GM23248 (cell line): Measurements from ENCODE around the gene DCLRE1B. TPM values are rescaled to one million over a fixed set of nuclear protein-coding genes. Genes with fewer than 3 reads are reported as not detected.

Experiments
- DNase-seq: peaks from one replicate; pipeline ENCODE4 v3.0.0-alpha.2; 2015
- H2AFZ ChIP-seq: fragments of 200-600 bp; sonication (generic); 2 replicates; pipeline ENCODE4 v1.6.1; 2016; ENCODE audit warnings: antibody characterized with exemption
- H3F3A ChIP-seq: fragments of 200-600 bp; sonication (generic); 2 replicates; pipeline ENCODE4 v1.6.1; 2016; ENCODE audit warnings: mild to moderate bottlenecking, antibody characterized with exemption, mixed run types; ENCODE audit not compliant: insufficient read depth
- H3K27ac ChIP-seq: fragments of 200-600 bp; sonication (generic); 2 replicates; pipeline ENCODE4 v1.5.1; 2016; ENCODE audit warnings: mild to moderate bottlenecking
- H3K27me3 ChIP-seq: fragments of 200-600 bp; sonication (generic); replicated peaks from 2 replicates; pipeline ENCODE4 v1.6.1; 2016; ENCODE audit warnings: mild to moderate bottlenecking; ENCODE audit not compliant: insufficient read depth
- H3K36me3 ChIP-seq: fragments of 200-600 bp; sonication (generic); 2 replicates; pipeline ENCODE4 v1.6.1; 2016; ENCODE audit warnings: low read depth, mild to moderate bottlenecking
- H3K4me1 ChIP-seq: fragments of 200-600 bp; sonication (generic); 2 replicates; pipeline ENCODE4 v1.6.1; 2016; ENCODE audit warnings: mild to moderate bottlenecking; ENCODE audit not compliant: insufficient read depth
- H3K4me2 ChIP-seq: fragments of 200-600 bp; sonication (generic); one replicate; pipeline ENCODE4 v1.6.1; 2016; ENCODE audit warnings: mild to moderate bottlenecking; ENCODE audit not compliant: unreplicated experiment
- H3K4me3 ChIP-seq: fragments of 200-600 bp; sonication (generic); 2 replicates; pipeline ENCODE4 v1.5.1; 2016; ENCODE audit warnings: mild to moderate bottlenecking
- H3K79me2 ChIP-seq: fragments of 200-600 bp; sonication (generic); 2 replicates; pipeline ENCODE4 v1.6.1; 2016; ENCODE audit warnings: mild to moderate bottlenecking; ENCODE audit not compliant: insufficient read depth
- H3K9ac ChIP-seq: fragments of 200-600 bp; sonication (generic); 2 replicates; pipeline ENCODE4 v1.6.1; 2016; ENCODE audit warnings: mild to moderate bottlenecking
- H3K9me2 ChIP-seq: fragments of 200-600 bp; sonication (generic); 2 replicates; pipeline ENCODE4 v1.6.1; 2016; ENCODE audit warnings: mixed run types, mild to moderate bottlenecking, moderate library complexity; ENCODE audit not compliant: insufficient read depth
- H3K9me3 ChIP-seq: fragments of 200-600 bp; sonication (generic); one replicate; pipeline ENCODE4 v1.6.1; 2017; ENCODE audit warnings: low read depth
- H4K20me1 ChIP-seq: fragments of 200-600 bp; sonication (generic); 2 replicates; pipeline ENCODE4 v1.6.0; 2016; ENCODE audit not compliant: insufficient read depth
- EZH2 ChIP-seq: fragments of 200-600 bp; sonication (generic); IDR thresholded peaks from 2 replicates; pipeline ENCODE4 v1.6.1; 2018; ENCODE audit warnings: antibody characterized with exemption, mild to moderate bottlenecking; ENCODE audit not compliant: insufficient read depth, poor library complexity, severe bottlenecking
- EZH2phosphoT487 ChIP-seq: fragments of 200-600 bp; sonication (generic); IDR thresholded peaks from 2 replicates; pipeline ENCODE4 v1.6.1; 2018; ENCODE audit warnings: antibody characterized with exemption, moderate library complexity, mild to moderate bottlenecking, low read depth; ENCODE audit not compliant: insufficient read depth
- WGBS, 2 experiments: methylation state at CpG; one replicate each; pipeline ENCODE4 v1.1.6; 2015 to 2017; ENCODE audit warnings: low lambda C conversion rate in 2 of 2, low coverage in 1 of 2; ENCODE audit errors: missing lambda C conversion rate in 2 of 2; 5-methylcytosine and 5-hydroxymethylcytosine counted together
- in situ Hi-C: fragments of 300-500 bp; cut with MboI; formaldehyde crosslinking; loops from 2 replicates; pipeline ENCODE4 v1.15.0; 2020
- polyA plus RNA-seq: library from polyadenylated mRNA; unstranded; fragments of >200 nt; fragmentation: Nextera tagmentation; extraction: Ambion mirVana; gene quantifications from 2 replicates; pipeline ENCODE4 v1.2.1, GENCODE V29; 2016
- total RNA-seq: library from RNA; depleted of rRNA; stranded (reverse); fragments of >200 nt; shearing (Covaris generic); gene quantifications from 2 replicates; pipeline ENCODE4 v1.2.3, GENCODE V29; 2014

DCLRE1B gene
- total and polyA plus RNA-seq, 2 experiments from 2014 or later, result 6.5 to 6.9 TPM

DNA sequence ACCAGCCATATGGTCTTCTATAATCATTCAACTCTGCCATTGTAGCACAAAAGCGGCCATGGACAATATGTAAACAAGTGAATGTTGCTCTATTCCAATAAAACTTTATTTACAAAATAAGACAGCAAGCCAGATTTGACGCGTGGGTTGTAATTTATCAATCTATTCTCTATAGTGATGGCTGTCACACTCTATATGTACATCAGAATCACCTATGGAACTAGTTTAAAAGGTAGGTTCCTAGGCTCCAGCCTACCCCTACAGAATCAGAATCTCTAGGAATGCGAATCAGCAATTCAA is 25.4 kb upstream of the DCLRE1B start:
- H3K79me2 ChIP-seq, result no peaks in the 10 kb centered on the region
- in situ Hi-C loops, result no loop called here
- no peaks in the 10 kb centered on the region for H4K20me1 ChIP-seq
- TF ChIP-seq EZH2, result no peak
- no peak for TF ChIP-seq EZH2phosphoT487
- no peak overlapping the region for H3K4me2 ChIP-seq
- no peaks in the 10 kb centered on the region for H3K27me3 ChIP-seq
- no peaks in the 10 kb centered on the region for H3F3A ChIP-seq
- no peak overlapping the region for H3K4me3 ChIP-seq
- 95 to 97% methylated on average over 4 of the region's 4 CpGs for WGBS, 2 experiments
- no peak overlapping the region for H2AFZ ChIP-seq
- H3K9me3 ChIP-seq, result no peaks in the 10 kb centered on the region
- no peak overlapping the region for H3K9ac ChIP-seq
- no peak overlapping the region for H3K27ac ChIP-seq
- H3K4me1 ChIP-seq, result no peaks in the 10 kb centered on the region
- DNase-seq, result no peak
- H3K9me2 ChIP-seq, result no peaks in the 10 kb centered on the region
- H3K36me3 ChIP-seq, result no peaks in the 10 kb centered on the region

DNA sequence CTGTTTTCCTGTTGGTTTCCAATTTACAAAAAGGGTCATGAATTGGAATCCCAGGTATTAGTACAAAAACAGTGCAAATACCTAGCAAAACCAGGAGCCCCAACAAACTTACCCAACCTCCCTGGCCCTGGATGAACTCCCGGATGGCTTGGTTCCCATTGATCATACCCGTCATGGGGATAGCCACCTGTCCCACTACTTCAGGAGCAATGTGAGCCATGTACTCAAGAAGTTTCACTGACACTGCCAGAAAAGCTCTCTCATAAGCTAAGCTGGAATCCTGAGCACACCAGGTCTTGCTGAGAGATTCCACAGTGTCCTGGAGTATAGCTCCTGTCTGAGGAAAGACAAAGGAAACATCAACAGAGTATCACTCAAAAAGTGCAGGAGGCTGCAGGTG is 23.5 kb upstream of the DCLRE1B start:
- Histone ChIP-seq H3K4me1 (no peaks in the 10 kb centered on the region), H3K79me2 (no peaks in the 10 kb centered on the region), H2AFZ (peak overlapping the region; percentile 34; the same call in 1 of the 2 replicates), H3K27ac (no peak overlapping the region), H3K9me3 (no peaks in the 10 kb centered on the region), H3K27me3 (no peaks in the 10 kb centered on the region), H3K9me2 (no peaks in the 10 kb centered on the region), H3K36me3 (no peaks in the 10 kb centered on the region), H3K4me3 (no peak overlapping the region), H4K20me1 (no peaks in the 10 kb centered on the region), H3K4me2 (no peak overlapping the region), H3F3A (no peaks in the 10 kb centered on the region), H3K9ac (no peak overlapping the region)
- TF ChIP-seq EZH2, result no peak
- no peak for TF ChIP-seq EZH2phosphoT487
- no peak for DNase-seq
- in situ Hi-C loops, result no loop called here
- WGBS, 2 experiments, result 94 to 95% methylated on average over 2 of the region's 2 CpGs

DNA sequence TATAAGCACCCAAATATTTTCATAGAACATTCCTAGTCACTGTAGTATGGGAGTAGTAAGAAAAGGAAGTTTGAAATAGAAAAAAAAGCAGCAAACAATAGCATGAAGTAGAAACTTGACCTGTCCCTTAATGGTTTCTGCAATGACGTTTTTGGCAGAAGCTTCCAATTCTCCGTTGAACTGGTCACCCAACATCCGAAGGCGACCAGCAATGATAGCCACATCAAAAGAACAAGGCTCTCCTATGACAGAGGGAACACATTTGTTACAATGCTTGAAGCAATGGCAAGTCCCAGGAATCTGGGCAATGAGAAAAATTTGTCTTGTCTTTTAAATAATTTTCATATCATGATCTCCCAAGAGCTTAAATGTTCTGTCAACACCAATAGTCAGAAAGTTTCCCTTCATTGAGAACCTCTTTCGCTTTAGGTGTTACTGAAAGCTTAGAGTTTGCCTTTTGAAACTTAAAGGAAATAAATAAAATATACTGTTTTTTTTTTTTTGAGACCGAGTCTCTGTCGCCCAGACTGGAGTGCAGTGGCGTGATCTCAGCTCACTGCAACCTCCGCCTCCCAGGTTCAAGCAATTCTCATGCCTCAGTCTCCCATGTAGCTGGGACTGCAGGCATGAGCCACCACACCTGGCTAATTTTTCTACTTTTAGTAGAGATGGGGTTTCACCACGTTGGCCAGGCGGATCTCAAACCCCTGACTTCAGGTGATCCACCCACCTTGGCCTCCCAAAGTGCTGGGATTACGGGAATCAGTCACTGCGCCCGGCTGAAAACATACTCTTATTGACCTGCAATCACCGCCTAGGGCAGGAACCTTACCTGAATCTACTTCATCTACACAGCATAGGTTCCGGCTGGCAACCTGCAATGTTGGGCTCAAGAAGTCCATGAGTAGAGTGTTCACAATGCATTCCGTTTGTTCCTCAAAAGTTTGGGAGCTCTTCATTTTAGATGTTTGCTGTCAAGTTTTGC is 18.4 kb upstream of the DCLRE1B start:
- 92 to 95% methylated on average over 17 of the region's 17 CpGs for WGBS, 2 experiments
- no peak overlapping the region for H3K4me3 ChIP-seq
- no peaks in the 10 kb centered on the region for H3K36me3 ChIP-seq
- no peaks in the 10 kb centered on the region for H3K4me1 ChIP-seq
- H3F3A ChIP-seq, result no peaks in the 10 kb centered on the region
- H3K9me3 ChIP-seq, result no peaks in the 10 kb centered on the region
- DNase-seq, result no peak
- no peaks in the 10 kb centered on the region for H3K27me3 ChIP-seq
- no peaks in the 10 kb centered on the region for H3K79me2 ChIP-seq
- H3K4me2 ChIP-seq, result no peak overlapping the region
- H3K9ac ChIP-seq, result no peak overlapping the region
- H2AFZ ChIP-seq, result no peak overlapping the region
- no peaks in the 10 kb centered on the region for H4K20me1 ChIP-seq
- no peaks in the 10 kb centered on the region for H3K9me2 ChIP-seq
- H3K27ac ChIP-seq, result no peak overlapping the region
- in situ Hi-C loops, result no loop called here
- TF ChIP-seq EZH2phosphoT487 (no peak), EZH2 (no peak)

DNA sequence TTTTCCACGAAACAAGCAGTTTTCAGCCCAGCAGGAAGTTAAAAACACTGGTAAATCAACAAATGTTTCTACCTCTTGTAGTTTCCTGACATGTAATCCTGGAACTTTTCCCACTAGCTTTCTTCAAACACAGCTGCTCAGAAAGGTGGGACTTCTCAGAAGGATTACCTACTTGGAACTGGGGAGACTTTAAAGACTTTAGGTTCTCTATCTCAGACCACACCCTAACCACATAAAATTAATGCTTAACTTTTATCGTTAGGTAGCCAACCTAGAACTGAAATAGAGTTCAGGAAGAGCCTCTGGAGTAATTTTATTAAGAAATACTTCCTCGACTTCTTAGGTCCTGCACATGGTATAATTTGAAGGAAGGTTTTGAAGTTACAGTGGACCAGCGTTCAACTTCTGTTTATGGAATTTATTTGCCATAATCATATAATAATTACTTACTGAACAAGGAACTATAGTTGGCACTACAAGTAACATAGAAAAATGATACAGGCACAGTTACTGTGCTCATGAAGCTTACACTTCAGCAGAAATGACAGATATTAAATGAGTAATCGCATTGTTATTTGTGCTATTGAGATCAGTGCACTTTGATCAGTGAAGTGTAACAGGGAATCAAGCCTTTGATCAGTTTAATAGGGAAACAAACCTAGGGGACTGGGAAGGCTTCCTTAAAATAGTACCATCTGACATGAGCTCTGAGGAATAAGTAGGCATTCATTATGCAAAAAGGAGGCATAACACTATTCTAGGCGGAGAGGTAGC is 17.5 kb upstream of the DCLRE1B start, which contains the start of gene BCL2L15:
BCL2L15 (minus strand) TSS at position 180 of the 774 bp plus-strand sequence. CDS start 206 bp downstream, outside the sequence.
- H3K4me1 ChIP-seq, result no peaks in the 10 kb centered on the region
- no peaks in the 10 kb centered on the region for H3K27me3 ChIP-seq
- H2AFZ ChIP-seq, result no peak within 1 kb of the TSS
- 86 to 88% methylated on average over 6 of the region's 6 CpGs for WGBS, 2 experiments
- H3K27ac ChIP-seq, result no peak within 1 kb of the TSS
- H3K79me2 ChIP-seq, result no peaks in the 10 kb centered on the region
- H3F3A ChIP-seq, result no peaks in the 10 kb centered on the region
- TF ChIP-seq EZH2phosphoT487 (no peak), EZH2 (no peak)
- no peaks in the 10 kb centered on the region for H3K9me3 ChIP-seq
- in situ Hi-C loops, result no loop called here
- H3K9ac ChIP-seq, result no peak within 1 kb of the TSS
- H3K4me2 ChIP-seq, result no peak within 1 kb of the TSS
- H3K36me3 ChIP-seq, result no peaks in the 10 kb centered on the region
- H3K4me3 ChIP-seq, result no peak within 1 kb of the TSS
- H4K20me1 ChIP-seq, result no peaks in the 10 kb centered on the region
- DNase-seq, result no peak
- no peaks in the 10 kb centered on the region for H3K9me2 ChIP-seq
